Measurements from ENCODE around the gene KSR1.

DNA sequence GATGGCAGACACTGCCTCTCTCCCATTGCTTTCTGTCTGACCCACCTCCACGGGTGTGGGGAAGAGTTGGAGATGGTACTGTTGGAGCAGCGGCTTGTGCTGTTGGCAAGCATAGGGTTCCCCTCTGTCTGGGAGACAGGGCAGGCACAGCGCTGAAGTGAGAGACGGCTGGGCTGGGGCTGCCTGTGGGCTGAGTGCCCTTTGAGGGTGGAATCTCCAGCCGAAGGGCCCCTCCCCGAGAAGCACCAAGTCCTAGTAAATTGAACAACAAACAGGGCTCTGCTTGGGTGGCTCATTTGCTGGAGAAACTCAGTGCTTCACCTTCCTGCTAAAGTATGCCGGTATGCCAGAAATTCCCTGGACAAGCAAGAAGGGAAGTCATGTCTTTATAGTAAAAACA is 79.7 kb downstream of the KSR1 start:
- TF ChIP-seq, protein P1, sequence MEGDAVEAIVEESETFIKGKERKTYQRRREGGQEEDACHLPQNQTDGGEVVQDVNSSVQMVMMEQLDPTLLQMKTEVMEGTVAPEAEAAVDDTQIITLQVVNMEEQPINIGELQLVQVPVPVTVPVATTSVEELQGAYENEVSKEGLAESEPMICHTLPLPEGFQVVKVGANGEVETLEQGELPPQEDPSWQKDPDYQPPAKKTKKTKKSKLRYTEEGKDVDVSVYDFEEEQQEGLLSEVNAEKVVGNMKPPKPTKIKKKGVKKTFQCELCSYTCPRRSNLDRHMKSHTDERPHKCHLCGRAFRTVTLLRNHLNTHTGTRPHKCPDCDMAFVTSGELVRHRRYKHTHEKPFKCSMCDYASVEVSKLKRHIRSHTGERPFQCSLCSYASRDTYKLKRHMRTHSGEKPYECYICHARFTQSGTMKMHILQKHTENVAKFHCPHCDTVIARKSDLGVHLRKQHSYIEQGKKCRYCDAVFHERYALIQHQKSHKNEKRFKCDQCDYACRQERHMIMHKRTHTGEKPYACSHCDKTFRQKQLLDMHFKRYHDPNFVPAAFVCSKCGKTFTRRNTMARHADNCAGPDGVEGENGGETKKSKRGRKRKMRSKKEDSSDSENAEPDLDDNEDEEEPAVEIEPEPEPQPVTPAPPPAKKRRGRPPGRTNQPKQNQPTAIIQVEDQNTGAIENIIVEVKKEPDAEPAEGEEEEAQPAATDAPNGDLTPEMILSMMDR (IDR thresholded peaks at IDR 0.05) = no peak
- TF ChIP-seq POLR2A (IDR thresholded peaks at IDR 0.05) = no peak
